Panc1 (cell line): Measurements from ENCODE around the gene LRRTM2. TPM values are rescaled to one million over a fixed set of nuclear protein-coding genes. Genes with fewer than 3 reads are reported as not detected.
"Not testable (repeated sequence)": the region's sequence is repeated elsewhere in the genome, so short reads cannot be mapped to it uniquely, and the experiment has no call there.

Source experiments
- ATAC-seq: fragments of 200-7000 bp; cut with Tn5 transposase; 2 replicates; pipeline ENCODE4 v1.9.1; 2020; ENCODE audit warnings: mild to moderate bottlenecking, moderate library complexity
- BruUV-seq: library from RNA; stranded (reverse); fragments of 400-500 nt; replicated peaks from 2 replicates; lab custom pipeline; 2021; lab: Mats Ljungman, UMichigan
- CTCF ChIA-PET: fragments of 300-600 bp; sonication (Branson Sonifier 250); formaldehyde crosslinking; loops from one replicate; lab custom pipeline; 2022; ENCODE audit warnings: antibody characterized with exemption; lab: Charles Lee
- POLR2A ChIA-PET: fragments of 300-600 bp; sonication (Branson Sonifier 250); formaldehyde crosslinking; loops from one replicate; lab custom pipeline; 2022; ENCODE audit warnings: antibody characterized with exemption; lab: Charles Lee
- DNase-seq: peaks from one replicate; pipeline ENCODE4 v3.0.0-alpha.2; 2010; ENCODE audit warnings: low read depth, low spot score
- H3K27ac ChIP-seq: 2 replicates; pipeline ENCODE4 v1.5.1; 2011; ENCODE audit warnings: mild to moderate bottlenecking, low read length, inconsistent platforms
- H3K27me3 ChIP-seq: fragments of 200-500 bp; sonication (Bioruptor generic); 2 replicates; pipeline ENCODE4 v1.6.0; 2014; ENCODE audit warnings: low read length, inconsistent platforms; ENCODE audit not compliant: control insufficient read depth, insufficient read depth
- H3K36me3 ChIP-seq: fragments of 200-500 bp; sonication (Bioruptor generic); 2 replicates; pipeline ENCODE4 v1.5.1; 2014; ENCODE audit warnings: inconsistent platforms, mild to moderate bottlenecking, low read length, moderate library complexity; ENCODE audit not compliant: control insufficient read depth, insufficient read depth
- H3K4me1 ChIP-seq: 2 replicates; pipeline ENCODE4 v1.5.1; 2011; ENCODE audit warnings: inconsistent platforms, mild to moderate bottlenecking, low read length, moderate library complexity; ENCODE audit not compliant: control insufficient read depth, insufficient read depth
- H3K4me3 ChIP-seq, 2 experiments: 2 replicates each; pipeline ENCODE4 v1.5.1; 2011 to 2012; ENCODE audit warnings: low read depth in 2 of 2, low read length in 2 of 2, mild to moderate bottlenecking in 2 of 2, inconsistent platforms in 1 of 2, moderate library complexity in 1 of 2
- H3K9me3 ChIP-seq: fragments of 200-500 bp; sonication (Bioruptor generic); 2 replicates; pipeline ENCODE4 v1.5.1; 2014; ENCODE audit warnings: low read depth, mild to moderate bottlenecking, inconsistent platforms, low read length, moderate library complexity; ENCODE audit not compliant: control insufficient read depth, insufficient read depth
- POLR2AphosphoS5 ChIP-seq: IDR thresholded peaks from 2 replicates; pipeline ENCODE4 v1.6.1; 2012; ENCODE audit warnings: mild to moderate bottlenecking, low read depth, low read length, moderate library complexity
- SIN3A ChIP-seq: IDR thresholded peaks from 2 replicates; pipeline ENCODE4 v1.6.1; 2012; ENCODE audit warnings: low read depth, mild to moderate bottlenecking, low read length, moderate library complexity, borderline replicate concordance; ENCODE audit not compliant: insufficient read depth
- TCF7L2 ChIP-seq: IDR thresholded peaks from 2 replicates; pipeline ENCODE4 v1.6.1; 2011; ENCODE audit warnings: mild to moderate bottlenecking, low read depth, low read length, inconsistent platforms
- in situ Hi-C: cut with HindIII; loops from 2 replicates; pipeline ENCODE4 v1.10.0; 2016; ENCODE audit warnings: low sequenced_read_pairs, low pct_unique_long_range_greater_than_20kb
- intact Hi-C: fragments of 100-400 bp; cut with micrococcal nuclease; formaldehyde crosslinking; loops from one replicate; pipeline ENCODE4 v1.10.0; 2022; ENCODE audit not compliant: unreplicated experiment
- total RNA-seq: library from RNA; stranded (reverse); gene quantifications from one replicate; pipeline ENCODE4 v1.2.1, GENCODE V29; 2021; ENCODE audit not compliant: unreplicated experiment
- TF ChIP-seq, protein P1 (sequence below), 2 experiments: IDR thresholded peaks; 2 replicates each; pipeline ENCODE4 v1.6.1; 2011 to 2012; ENCODE audit warnings: low read depth in 2 of 2, control low read depth in 1 of 2, low read length in 1 of 2, mild to moderate bottlenecking in 1 of 2, moderate library complexity in 1 of 2; ENCODE audit not compliant: insufficient read depth in 1 of 2
- TF ChIP-seq, protein P2 (sequence below): fragments of 450-650 bp; IDR thresholded peaks from 2 replicates; pipeline ENCODE4 v1.5.1; 2017; ENCODE audit warnings: mild to moderate bottlenecking

The LRRTM2 gene
- total RNA-seq, 1 experiment from 2014 or later = not detected

DNA sequence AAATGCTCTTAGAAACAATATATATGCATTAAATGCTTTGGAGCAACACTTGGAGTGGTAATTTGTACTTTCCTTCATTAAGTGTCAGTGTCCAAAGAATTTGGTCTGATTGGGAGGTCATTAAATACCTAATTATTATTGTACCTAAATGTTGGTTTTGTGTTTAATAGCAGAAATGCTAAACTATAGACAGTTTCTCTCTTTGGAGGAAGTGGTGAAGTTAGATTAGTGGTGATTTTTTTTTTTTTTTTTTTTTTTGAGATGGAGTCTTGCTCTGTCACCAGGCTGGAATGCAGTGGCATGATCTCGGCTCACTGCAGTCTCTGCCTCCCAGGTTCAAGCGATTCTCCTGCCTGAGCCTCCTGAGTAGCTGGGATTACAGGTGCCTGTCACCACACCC lies 46.2 kb upstream of the LRRTM2 start:
- ATAC-seq, H3K4me1 ChIP-seq, in situ Hi-C loops, DNase-seq, H3K4me3 ChIP-seq, CTCF ChIA-PET, H3K9me3 ChIP-seq, H3K27me3 ChIP-seq, H3K36me3 ChIP-seq, intact Hi-C loops, H3K27ac ChIP-seq, BruUV-seq, POLR2A ChIA-PET: not testable (repeated sequence)

DNA sequence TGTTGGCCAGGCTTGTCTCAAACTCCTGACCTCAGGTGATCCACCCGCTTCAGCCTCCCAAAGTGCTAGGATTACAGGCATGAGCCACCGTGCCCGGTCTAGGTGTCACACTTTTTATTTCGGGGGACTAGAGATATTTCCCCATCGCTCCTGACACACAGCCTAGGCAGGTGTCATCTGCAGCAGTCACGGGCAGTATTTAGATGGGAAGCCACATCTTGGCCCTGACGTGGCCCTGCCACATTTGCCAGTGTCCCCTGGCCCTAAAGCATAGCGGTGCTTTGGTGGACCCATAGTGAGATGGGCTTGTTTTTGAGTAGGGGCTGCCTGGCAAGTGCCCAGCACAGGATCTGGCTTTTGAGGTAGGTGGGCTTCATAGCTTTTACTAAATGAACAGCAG lies 45.0 kb upstream of the LRRTM2 start:
- Histone ChIP-seq H3K27me3 (no peaks in the 10 kb centered on the region), H3K9me3 (no peaks in the 10 kb centered on the region), H3K4me1 (no peaks in the 10 kb centered on the region), H3K36me3 (peaks cover under 1% of the 10 kb centered on the region), H3K27ac (no peak overlapping the region), H3K4me3 (no peak overlapping the region)
- intact Hi-C loops (no loop called here), in situ Hi-C loops (no loop called here)
- ChIA-PET POLR2A (no interaction called here), CTCF (no interaction called here)
- TF ChIP-seq, protein P1, sequence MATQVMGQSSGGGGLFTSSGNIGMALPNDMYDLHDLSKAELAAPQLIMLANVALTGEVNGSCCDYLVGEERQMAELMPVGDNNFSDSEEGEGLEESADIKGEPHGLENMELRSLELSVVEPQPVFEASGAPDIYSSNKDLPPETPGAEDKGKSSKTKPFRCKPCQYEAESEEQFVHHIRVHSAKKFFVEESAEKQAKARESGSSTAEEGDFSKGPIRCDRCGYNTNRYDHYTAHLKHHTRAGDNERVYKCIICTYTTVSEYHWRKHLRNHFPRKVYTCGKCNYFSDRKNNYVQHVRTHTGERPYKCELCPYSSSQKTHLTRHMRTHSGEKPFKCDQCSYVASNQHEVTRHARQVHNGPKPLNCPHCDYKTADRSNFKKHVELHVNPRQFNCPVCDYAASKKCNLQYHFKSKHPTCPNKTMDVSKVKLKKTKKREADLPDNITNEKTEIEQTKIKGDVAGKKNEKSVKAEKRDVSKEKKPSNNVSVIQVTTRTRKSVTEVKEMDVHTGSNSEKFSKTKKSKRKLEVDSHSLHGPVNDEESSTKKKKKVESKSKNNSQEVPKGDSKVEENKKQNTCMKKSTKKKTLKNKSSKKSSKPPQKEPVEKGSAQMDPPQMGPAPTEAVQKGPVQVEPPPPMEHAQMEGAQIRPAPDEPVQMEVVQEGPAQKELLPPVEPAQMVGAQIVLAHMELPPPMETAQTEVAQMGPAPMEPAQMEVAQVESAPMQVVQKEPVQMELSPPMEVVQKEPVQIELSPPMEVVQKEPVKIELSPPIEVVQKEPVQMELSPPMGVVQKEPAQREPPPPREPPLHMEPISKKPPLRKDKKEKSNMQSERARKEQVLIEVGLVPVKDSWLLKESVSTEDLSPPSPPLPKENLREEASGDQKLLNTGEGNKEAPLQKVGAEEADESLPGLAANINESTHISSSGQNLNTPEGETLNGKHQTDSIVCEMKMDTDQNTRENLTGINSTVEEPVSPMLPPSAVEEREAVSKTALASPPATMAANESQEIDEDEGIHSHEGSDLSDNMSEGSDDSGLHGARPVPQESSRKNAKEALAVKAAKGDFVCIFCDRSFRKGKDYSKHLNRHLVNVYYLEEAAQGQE (IDR thresholded peaks at IDR 0.05; ENCODE audit: insufficient read depth in 1 of 2, low read depth in 2 of 2, low read length in 1 of 2) = no peak
- TF ChIP-seq TCF7L2 = no peak
- TF ChIP-seq SIN3A = no peak
- TF ChIP-seq, protein P2, sequence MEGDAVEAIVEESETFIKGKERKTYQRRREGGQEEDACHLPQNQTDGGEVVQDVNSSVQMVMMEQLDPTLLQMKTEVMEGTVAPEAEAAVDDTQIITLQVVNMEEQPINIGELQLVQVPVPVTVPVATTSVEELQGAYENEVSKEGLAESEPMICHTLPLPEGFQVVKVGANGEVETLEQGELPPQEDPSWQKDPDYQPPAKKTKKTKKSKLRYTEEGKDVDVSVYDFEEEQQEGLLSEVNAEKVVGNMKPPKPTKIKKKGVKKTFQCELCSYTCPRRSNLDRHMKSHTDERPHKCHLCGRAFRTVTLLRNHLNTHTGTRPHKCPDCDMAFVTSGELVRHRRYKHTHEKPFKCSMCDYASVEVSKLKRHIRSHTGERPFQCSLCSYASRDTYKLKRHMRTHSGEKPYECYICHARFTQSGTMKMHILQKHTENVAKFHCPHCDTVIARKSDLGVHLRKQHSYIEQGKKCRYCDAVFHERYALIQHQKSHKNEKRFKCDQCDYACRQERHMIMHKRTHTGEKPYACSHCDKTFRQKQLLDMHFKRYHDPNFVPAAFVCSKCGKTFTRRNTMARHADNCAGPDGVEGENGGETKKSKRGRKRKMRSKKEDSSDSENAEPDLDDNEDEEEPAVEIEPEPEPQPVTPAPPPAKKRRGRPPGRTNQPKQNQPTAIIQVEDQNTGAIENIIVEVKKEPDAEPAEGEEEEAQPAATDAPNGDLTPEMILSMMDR = no peak
- no peak for TF ChIP-seq POLR2AphosphoS5
- DNase-seq (no peak), ATAC-seq (no peak)
- BruUV-seq = no TSS peak

DNA sequence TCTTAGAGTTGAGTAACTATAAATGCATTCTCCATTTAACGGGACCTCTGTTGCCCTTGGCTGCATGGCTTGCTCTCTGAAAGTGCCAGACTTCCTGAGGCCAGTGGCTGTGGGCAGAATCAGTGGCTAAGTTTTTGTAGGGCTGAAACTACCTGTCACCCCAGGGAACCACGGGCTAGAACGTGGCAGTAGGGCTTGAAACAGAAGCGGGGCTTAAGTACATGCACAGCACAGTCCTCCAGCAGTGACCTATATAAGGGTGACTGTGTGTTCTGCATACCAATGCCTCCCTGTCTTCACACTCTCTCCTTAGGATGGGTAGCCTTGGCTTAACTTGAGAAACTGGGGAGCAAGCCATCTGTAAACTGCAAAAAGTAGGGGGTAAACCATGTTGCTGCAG lies 43.6 kb upstream of the LRRTM2 start:
- in situ Hi-C loops = no loop called here
- no peaks in the 10 kb centered on the region for H3K9me3 ChIP-seq
- intact Hi-C loops = no loop called here
- H3K27ac ChIP-seq = no peak overlapping the region
- TF ChIP-seq, protein P1 (IDR thresholded peaks at IDR 0.05; ENCODE audit: insufficient read depth in 1 of 2, low read depth in 2 of 2, low read length in 1 of 2) = no peak
- TF ChIP-seq TCF7L2 (no peak), SIN3A (no peak), POLR2AphosphoS5 (no peak)
- TF ChIP-seq, protein P2 = no peak
- no peaks in the 10 kb centered on the region for H3K27me3 ChIP-seq
- H3K4me3 ChIP-seq = no peak overlapping the region
- ChIA-PET POLR2A (no interaction called here), CTCF (no interaction called here)
- no peak for DNase-seq
- H3K4me1 ChIP-seq = no peaks in the 10 kb centered on the region
- ATAC-seq = no peak
- no TSS peak for BruUV-seq
- H3K36me3 ChIP-seq = no peaks in the 10 kb centered on the region
